GM21786 (cell line): ENCODE data around the gene JAML.

Experiments
- ATAC-seq: cut with Tn5 transposase; IDR thresholded peaks from one replicate; pipeline ENCODE4 v1.9.1; 2021; ENCODE audit not compliant: unreplicated experiment

The JAML gene

DNA sequence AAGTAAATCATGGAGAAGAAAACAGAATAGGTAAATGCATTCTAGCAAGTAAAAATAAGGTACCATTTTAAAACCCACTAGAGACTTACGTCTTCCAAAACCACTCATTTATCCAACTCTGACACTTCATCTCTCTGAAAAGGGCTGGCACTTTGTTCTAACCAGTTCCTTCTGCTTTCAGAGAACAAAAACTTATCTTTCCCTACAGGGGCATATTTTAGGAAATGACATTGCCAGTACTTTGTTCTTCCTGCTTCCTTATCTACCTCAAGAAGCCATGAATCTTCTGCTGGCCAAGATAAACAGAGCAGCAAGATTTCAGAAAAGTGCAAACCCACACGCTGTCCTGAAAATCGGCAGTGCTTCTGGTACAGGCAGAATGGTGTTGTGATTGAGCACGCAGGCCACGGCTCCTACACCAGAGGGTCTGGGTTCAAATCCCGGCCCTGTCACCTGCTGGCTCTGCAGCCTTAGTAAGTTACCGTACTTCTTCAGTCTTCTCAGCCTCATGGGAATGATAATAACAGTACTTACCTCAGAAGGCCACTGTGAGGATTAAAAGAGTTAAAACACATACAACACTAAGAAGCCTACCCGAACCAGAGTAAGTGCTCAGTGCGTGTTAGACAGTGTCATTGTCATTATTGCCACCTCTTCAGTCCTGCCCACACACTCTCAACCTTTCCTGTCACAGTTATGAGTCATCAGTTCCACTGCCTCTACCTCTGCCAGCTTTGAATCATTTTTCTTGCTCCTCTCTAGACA is 16.4 kb upstream of the JAML start:
- peak; percentile 90 for ATAC-seq

DNA sequence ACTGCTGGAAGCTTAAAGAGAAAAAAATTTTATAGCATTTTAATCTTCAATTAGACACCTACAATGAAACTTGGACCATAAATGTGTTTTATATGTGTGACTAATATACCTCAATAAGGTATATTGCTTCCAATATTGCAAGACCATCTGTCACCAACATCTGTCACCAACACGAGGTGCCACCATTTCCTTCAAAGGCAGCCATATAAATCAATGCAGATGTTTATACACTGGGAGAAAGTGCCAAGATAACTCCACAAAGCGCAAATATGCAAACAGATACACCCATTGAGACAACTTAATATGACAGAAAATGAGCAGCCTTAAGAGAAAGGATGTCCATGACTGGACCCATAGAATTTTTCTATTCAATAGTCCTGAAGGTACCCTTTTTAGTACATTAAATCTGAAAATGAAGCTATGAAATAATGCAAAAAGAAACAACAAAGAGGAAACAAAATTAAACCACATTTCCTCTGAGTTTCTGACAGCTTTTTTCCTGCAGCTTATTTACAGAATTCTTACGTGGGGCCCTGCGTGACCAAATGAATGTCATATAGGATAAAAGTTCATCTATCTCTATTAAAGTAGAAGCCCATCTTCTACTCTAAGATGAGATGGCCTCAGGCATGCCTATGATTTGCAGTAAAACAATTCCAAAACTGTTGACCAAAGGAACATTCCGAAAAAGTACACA is 14.8 kb upstream of the JAML start:
- ATAC-seq, result no peak

DNA sequence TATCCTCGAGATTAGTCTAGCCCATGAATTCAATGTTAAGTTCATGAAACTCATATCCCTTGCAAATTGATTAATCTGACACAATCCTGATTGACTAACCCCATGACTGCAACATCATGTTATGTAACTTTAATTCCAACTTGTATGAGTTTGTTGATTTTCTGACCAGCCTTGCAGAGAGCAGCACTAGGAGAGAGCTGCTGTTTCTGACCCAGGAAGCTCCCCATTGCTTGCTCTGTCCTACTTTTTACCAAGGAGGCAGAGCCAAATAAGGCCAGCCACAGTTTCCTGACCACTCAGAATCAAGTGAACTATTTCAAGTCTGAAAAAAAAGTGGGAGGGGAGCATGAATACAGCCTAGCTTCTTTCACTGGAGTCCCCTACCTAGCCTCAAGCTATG is 14.1 kb upstream of the JAML start:
- no peak for ATAC-seq

DNA sequence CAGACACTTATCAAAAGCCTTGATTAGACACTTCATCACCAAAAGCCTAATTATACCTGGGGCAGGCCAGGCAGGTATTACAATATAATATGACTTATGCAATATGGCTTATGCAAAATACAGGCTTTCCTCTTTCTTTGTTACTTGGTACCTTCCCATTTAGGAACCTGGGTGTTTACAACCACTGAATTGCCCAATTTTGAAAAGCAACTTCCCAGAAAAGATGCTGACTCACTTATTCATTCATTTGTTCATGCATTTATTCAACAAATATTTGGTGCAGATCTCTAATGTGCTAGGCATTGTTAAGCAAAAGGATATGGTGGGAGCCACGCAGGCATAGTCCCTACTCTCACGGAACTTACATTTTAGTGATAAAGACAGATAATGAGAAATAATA is 13.6 kb upstream of the JAML start:
- ATAC-seq, result no peak

- ATAC-seq, result no peak
These were observed 11.4 kb upstream of the JAML start for GRCh38 chr11:118236170-118236569.

DNA sequence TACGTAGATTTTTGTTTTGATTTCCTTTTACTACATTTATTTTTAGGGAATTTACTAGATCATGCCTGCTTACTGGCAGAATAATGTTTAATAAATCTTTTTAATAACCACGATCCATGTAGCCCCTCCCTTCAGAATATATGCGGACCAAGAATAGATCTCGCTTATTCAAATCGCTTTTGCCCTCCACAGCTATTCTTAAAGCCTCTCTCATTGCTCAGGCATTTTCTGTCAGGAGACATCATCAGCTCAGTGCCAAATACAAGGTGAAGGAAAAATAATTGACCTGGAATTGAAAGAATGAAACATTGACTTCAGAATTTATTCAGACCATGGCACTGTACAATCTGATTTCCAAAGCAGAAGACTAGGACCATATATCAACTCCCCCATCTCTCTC is 10.0 kb upstream of the JAML start:
- no peak for ATAC-seq

DNA sequence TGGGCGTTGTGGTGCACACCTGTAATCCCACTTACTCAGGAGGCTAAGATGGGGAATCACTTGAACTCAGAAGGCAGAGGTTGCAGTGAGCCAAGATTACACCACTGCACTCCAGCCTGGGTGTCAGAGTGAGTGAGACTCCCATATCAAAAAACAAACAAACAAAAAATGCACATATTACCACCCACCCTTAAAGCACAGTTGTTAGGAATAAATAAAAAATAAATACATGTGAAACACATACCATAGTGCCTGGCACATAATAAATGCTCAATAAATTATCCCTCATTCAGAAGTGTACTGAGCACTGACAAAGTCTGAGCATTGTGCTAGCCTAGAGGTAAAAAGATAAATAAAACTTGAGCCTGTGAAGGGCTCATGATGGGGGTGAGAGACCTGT is 9.0 kb upstream of the JAML start:
- no peak for ATAC-seq

- ATAC-seq, result no peak
These were observed 8.6 kb upstream of the JAML start for GRCh38 chr11:118233377-118233776.

GRCh38 chr11:118232659-118233058 is 7.8 kb upstream of the JAML start:
- no peak for ATAC-seq

DNA sequence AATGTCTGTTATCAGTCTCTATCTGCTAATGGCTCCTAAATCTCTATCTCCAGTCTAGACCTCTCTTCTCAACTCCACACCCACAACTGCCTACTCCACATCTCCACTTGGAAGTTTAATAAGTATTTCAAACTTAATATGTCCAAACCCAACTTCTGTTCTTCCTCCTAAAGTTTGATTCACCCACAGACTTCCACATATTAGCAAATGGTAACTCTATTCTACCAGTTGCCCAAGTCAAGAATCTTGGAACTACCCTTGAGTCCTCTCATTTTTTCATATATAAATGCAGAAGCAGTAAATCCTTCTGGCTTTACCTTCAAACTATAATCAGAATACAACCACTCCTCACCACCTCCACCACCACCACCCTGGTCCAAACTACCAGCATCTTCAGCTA is 6.7 kb upstream of the JAML start:
- no peak for ATAC-seq

DNA sequence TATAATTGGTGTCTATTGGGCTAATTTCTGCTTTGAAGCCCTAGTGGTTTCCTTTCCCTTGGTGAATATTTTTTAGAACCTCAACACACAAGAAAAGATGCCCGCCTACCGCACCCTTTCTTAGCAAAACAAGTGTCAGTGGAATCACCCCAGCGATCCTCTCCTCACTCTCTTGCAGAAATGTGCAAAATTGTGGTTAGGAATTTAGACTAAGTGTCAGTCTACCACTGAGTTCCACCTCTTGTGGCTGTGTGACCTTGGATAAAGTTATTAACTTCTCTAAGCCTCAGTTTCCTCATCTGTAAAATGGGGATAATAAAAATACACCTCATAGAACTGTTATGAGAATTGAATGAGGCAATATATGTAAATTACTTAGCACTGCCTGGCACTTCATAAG is 5.3 kb upstream of the JAML start:
- no peak for ATAC-seq

DNA sequence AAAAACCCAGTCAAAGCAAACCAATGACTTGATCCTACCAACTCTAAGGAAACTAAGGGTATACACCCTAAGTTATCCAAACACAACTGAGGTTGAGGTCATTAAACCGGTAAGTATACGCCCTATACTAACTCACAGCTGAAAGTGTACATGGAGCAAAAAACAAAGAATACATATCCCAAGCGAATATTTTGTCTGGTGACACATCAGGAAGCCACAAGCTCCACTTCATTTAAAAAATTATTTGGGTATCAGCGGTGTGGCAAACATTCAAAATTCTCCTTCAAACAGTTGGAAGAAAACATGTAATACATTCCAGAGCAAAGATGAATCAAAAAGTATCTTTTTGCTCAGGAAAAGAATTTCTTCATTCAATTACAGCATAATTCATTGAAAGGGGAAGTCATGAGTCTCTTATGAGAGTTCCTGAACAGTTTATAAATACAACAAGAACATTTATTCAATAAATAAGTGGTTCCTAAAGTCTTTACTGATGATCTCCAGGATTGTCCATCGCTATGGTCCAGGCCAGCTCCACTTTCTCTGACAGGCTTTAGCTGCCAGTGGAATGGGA is 4.5 kb upstream of the JAML start:
- ATAC-seq, result no peak

DNA sequence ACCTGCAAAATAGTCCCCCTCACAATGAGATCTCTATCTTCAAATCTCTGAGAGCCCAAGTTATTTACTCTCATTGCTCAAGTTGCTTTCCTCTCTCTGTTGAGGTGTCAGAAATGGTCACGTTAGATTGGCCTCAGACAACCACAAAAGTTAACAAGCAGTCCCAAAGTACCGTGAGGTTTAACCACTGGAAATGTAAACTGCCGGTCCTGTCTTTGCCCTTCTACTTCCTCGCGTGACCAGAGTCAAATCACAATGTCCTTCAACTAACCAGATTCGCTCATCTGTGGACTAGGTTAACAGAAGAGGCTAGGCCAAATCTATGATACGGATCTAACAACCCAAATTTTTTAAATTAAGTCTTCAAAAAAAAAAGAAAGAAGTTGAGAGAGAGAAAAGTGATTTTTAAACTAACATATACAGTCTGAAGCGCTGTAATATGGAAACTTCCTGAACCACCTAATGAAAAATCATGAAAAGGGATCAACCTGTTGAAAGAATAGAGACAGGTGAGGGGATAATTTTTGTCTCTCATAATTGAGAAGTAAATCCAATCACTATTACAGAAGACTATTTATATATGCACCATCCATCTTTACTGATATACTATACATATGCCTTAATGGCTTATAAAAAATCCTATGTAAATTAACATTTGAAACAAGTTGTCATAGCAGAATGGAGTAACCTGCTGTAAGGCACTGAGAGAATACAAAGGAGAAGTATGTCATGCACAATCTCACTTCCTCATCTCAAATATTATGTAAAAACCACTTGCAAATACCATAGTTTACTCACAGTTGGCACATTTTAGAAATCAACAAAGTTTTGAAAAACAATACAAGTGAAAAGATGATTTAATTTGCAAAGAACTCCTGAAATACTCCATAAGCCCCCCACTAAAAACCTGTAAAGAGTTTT is 3.3 kb upstream of the JAML start:
- ATAC-seq, result peak; percentile 73

GRCh38 chr11:118226781-118227180 is 2.0 kb upstream of the JAML start:
- no peak for ATAC-seq

DNA sequence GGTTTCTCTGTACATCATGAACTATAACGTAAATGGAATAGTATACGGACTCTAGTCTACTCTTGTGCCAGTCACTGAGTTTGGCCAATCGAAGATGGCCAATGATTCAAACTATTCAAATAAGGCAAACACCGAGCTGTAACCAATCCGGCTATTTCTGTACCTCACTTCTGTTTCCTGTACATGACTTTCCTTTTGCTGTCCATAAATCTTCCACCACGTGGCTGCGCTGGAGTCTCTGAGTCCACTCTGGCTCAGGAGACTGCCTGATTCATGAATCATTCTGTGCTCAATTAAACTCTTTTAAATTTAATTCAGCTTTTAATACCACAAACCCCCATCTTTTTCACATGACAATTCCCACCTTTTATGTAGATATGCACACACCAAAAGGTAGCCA is 1.5 kb upstream of the JAML start:
- ATAC-seq, result no peak

DNA sequence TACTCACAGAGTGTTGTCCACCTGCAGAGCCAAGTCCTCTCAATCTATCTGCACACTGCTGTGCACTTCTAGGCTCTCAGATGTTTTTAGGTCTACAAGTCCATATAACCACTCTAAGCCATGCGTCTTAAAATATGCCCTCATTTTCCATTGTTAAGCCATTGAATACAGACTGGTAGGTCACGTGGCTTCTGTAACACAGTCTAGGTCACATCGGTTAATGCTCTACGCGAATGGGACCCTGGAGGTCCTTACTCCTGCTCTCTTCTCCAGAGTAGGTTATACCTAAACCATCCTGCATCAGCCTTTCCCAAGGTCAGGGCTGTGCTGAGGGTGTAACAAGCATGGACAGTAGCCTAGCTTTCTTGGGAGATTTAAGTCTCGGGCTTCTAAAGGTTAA is 819 bp downstream of the JAML start:
- ATAC-seq, result no peak

DNA sequence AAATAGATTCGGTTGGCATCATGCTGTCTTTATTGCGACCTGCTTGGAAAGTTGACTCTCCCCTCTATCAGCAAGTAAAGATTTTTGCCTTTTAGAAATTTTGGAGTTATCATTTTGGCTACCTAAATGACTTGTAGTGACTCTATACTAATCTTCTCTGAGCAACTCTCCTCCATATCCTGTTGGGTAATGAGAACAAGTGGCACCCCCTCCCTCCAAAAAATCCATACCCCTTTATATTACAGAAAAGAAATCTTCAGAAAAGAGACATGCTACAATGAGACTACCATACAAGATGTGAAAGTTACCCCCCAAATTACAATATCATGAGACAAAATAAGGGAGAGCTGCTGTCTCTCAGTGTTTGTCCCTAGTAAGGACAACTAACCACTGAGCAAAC is 1.2 kb downstream of the JAML start:
- ATAC-seq, result no peak

- ATAC-seq, result no peak
These were observed 2.4 kb downstream of the JAML start for GRCh38 chr11:118222437-118222836.

- ATAC-seq, result no peak
These were observed 3.4 kb downstream of the JAML start for GRCh38 chr11:118221419-118221818.

DNA sequence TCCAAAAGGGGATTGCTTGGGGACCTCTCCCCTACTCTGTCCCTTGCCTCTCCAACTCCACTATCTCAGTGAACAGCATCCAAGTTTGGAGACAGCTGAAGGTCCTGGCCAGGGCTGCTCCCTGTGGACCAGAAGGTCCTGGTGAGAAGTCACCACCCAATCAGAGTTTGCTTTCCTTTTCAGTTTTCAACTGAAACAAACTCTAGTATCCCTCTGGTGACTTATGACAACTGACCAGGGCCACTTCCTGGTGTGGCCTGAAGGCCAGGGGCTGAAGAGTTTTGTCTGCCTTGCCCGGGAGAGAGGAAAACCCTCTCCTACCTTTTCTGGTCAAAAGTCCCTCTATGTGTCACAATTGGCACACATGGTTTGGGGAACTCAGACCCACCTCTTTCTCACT is 5.1 kb downstream of the JAML start:
- ATAC-seq, result no peak

DNA sequence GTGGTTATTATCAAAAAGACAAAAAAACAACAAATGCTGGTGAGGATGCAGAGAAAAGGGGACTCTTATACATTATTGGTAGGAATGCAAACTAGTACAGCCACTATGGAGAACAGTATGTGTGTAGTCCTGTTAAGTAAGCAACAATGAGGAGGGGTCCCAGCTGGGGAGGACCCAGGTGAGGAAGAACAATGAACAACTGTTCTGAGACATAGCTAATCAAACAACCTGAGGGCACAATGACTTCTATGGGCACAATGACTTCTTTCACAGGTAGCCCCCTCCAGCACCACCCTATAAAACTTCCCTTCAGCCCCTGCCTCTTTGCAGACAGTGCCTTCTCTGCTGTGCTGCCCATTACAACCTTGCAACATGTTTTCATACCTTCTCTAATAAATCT is 5.6 kb downstream of the JAML start:
- ATAC-seq, result no peak
